SIG-M5 treated with dmso at 0.1 percent for 504 hours (cell line): Measurements from ENCODE around the gene PCDHB1.
A peak's percentile ranks its signal among the peaks of the same experiment; 100 is the strongest.
"Not testable (repeated sequence)": the region's sequence is repeated elsewhere in the genome, so short reads cannot be mapped to it uniquely, and the experiment has no call there.

Experiments used
- DNase-seq: peaks from one replicate; lab custom pipeline; 2025; ENCODE audit not compliant: unreplicated experiment; lab: John Stamatoyannopoulos, UW

The PCDHB1 gene

GRCh38 chr5:141082228-141082627, 31.1 kb downstream of the PCDHB1 start:
- no peak for DNase-seq

DNA sequence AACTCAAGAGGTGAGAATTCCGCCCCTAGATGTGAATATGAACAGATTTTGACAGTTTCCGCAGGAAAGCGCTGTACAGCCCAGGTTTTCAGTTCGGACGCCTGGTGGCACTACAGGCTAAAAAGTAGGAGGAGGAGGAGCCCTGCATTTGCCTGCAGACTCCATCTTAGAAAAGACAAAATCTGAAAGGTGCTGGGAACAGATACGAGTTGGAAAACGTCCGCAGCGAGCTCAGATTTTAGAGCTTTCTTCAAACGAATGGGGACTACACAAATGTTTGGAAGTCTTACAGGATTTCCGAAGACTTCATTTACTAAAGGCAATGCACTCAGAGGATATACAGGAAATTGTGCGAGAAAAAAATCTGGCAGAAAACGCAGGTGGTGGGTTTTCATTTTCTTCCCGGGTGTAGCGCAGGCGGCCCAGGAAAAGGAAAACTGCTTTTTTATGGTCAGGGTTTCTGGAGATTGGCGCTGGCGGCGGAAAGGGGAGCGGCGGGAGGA, 33.4 kb downstream of the PCDHB1 start:
- peak; percentile 26 for DNase-seq

- DNase-seq, result peak; percentile 34
Measured at GRCh38 chr5:141094481-141095262, 43.5 kb downstream of the PCDHB1 start, which contains the start of gene PCDHB2. PCDHB2 (plus strand) TSS chr5:141094615; CDS start chr5:141094791, 176 bp downstream.

DNA sequence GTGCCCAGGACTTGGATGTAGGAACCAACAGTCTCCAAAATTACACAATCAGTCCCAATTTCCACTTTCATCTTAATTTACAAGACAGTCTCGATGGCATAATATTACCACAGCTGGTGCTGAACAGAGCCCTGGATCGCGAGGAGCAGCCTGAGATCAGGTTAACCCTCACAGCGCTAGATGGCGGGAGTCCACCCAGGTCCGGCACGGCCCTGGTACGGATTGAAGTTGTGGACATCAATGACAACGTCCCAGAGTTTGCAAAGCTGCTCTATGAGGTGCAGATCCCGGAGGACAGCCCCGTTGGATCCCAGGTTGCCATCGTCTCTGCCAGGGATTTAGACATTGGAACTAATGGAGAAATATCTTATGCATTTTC, 44.1 kb downstream of the PCDHB1 start:
- no peak for DNase-seq

DNA sequence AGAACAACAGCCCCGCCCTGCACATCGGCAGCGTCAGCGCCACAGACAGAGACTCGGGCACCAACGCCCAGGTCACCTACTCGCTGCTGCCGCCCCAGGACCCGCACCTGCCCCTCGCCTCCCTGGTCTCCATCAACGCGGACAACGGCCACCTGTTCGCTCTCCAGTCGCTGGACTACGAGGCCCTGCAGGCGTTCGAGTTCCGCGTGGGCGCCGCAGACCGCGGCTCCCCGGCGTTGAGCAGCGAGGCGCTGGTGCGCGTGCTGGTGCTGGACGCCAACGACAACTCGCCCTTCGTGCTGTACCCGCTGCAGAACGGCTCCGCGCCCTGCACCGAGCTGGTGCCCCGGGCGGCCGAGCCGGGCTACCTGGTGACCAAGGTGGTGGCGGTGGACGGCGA, 45.0 kb downstream of the PCDHB1 start:
- DNase-seq, result not testable (repeated sequence)

DNA sequence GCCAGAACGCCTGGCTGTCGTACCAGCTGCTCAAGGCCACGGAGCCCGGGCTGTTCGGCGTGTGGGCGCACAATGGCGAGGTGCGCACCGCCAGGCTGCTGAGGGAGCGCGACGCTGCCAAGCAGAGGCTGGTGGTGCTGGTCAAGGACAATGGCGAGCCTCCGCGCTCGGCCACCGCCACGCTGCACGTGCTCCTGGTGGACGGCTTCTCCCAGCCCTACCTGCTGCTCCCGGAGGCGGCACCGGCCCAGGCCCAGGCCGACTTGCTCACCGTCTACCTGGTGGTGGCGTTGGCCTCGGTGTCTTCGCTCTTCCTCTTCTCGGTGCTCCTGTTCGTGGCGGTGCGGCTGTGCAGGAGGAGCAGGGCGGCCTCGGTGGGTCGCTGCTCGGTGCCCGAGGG, 45.4 kb downstream of the PCDHB1 start:
- DNase-seq, result not testable (repeated sequence)

DNA sequence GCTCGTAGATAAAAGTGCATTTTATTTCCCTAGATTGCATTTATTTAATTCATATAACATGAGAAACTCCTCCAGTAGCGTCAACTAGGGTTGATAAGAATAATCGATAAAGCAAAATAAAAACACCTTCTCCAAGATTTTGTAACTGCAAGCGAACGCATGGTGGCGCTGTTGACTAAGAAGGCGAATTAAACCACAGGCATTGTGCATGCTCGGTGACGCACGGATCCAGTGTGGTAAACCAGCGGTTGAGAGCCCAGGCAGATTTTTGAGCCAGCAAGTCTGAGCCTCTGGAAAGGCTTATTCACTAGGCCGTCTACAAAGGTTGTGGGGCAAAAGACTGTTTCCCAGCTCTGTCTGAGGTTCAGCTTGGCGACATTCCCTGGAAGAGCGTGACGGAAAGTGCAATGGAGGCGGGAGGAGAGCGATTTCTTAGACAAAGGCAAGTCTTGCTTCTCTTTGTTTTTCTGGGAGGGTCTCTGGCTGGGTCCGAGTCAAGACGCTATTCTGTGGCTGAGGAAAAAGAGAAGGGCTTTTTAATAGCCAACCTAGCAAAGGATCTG, 49.1 kb downstream of the PCDHB1 start, which contains the start of gene PCDHB3:
PCDHB3 (plus strand) TSS at position 231 of the 563 bp plus-strand sequence; CDS start at position 408, 177 bp downstream.
- DNase-seq, result peak; percentile 7

GRCh38 chr5:141101059-141101458, 49.9 kb downstream of the PCDHB1 start:
- DNase-seq, result no peak

DNA sequence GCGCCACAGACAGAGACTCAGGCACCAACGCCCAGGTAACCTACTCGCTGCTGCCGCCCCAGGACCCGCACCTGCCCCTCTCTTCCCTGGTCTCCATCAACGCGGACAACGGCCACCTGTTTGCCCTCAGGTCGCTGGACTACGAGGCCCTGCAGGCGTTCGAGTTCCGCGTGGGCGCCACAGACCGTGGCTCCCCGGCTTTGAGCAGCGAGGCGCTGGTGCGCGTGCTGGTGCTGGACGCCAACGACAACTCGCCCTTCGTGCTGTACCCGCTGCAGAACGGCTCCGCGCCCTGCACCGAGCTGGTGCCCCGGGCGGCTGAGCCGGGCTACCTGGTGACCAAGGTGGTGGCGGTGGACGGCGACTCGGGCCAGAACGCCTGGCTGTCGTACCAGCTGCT, 50.9 kb downstream of the PCDHB1 start:
- not testable (repeated sequence) for DNase-seq

DNA sequence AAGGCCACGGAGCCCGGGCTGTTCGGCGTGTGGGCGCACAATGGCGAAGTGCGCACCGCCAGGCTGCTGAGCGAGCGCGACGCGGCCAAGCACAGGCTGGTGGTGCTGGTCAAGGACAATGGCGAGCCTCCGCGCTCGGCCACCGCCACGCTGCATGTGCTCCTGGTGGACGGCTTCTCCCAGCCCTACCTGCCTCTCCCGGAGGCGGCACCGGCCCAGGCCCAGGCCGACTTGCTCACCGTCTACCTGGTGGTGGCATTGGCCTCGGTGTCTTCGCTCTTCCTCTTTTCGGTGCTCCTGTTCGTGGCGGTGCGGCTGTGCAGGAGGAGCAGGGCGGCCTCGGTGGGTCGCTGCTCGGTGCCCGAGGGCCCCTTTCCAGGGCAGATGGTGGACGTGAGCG, 51.3 kb downstream of the PCDHB1 start:
- DNase-seq, result not testable (repeated sequence)

- no peak for DNase-seq
Measured at GRCh38 chr5:141105350-141105749, 54.2 kb downstream of the PCDHB1 start.
